IMR-90 (cell line): Measurements from ENCODE around the gene IL6. TPM values are rescaled to one million over a fixed set of nuclear protein-coding genes. Genes with fewer than 3 reads are reported as not detected.

Experiments used
- ATAC-seq: fragments of 200-7000 bp; cut with Tn5 transposase; 2 replicates; pipeline ENCODE4 v1.9.1; 2020; ENCODE audit warnings: low read depth, mild to moderate bottlenecking, moderate library complexity
- Bru-seq: library from RNA; stranded (reverse); fragments of 400-500 nt; gene quantifications from one replicate; lab custom pipeline; 2021; lab: Mats Ljungman, UMichigan
- BruChase-seq, 2 experiments: library from RNA; stranded (reverse); fragments of 400-500 nt; gene quantifications; one replicate each; lab custom pipeline; 2021; lab: Mats Ljungman, UMichigan
- BruUV-seq: library from RNA; stranded (reverse); fragments of 400-500 nt; replicated peaks from 2 replicates; lab custom pipeline; 2021; lab: Mats Ljungman, UMichigan
- CTCF ChIA-PET: fragments of 300-600 bp; formaldehyde crosslinking; extraction: SDS; loops from one replicate; lab custom pipeline; 2021; ENCODE audit warnings: antibody characterized with exemption; lab: Yijun Ruan, JAX
- POLR2A ChIA-PET: fragments of 300-600 bp; sonication (Branson Sonifier 250); formaldehyde crosslinking; loops from one replicate; lab custom pipeline; 2022; ENCODE audit warnings: antibody characterized with exemption; ENCODE audit not compliant: unreplicated experiment; lab: Charles Lee
- DNase-seq: peaks from one replicate; pipeline ENCODE4 v3.0.0; 2013
- H2AFZ ChIP-seq: replicated peaks from 2 replicates; pipeline ENCODE3; 2013; ENCODE audit warnings: low read length, mild to moderate bottlenecking; ENCODE audit not compliant: poor library complexity
- H2AK5ac ChIP-seq: 2 replicates; pipeline ENCODE4 v1.6.1; 2013; ENCODE audit warnings: low read depth, low read length, inconsistent platforms
- H2AK9ac ChIP-seq: replicated peaks from 2 replicates; pipeline ENCODE3; 2013; ENCODE audit warnings: mild to moderate bottlenecking, low read depth, low read length, moderate library complexity; ENCODE audit not compliant: poor library complexity
- H2BK120ac ChIP-seq: 2 replicates; pipeline ENCODE4 v1.6.1; 2013; ENCODE audit warnings: low read depth, low read length, inconsistent platforms
- H2BK15ac ChIP-seq: 3 replicates; pipeline ENCODE4 v1.6.1; 2013; ENCODE audit warnings: low read depth, low read length, inconsistent platforms
- H2BK20ac ChIP-seq: 2 replicates; pipeline ENCODE4 v1.6.1; 2013; ENCODE audit warnings: low read depth, mild to moderate bottlenecking, inconsistent platforms, low read length, moderate library complexity
- H2BK5ac ChIP-seq: 2 replicates; pipeline ENCODE4 v1.6.1; 2013; ENCODE audit warnings: mild to moderate bottlenecking, low read depth, low read length, inconsistent platforms; ENCODE audit not compliant: poor library complexity, severe bottlenecking
- H3K14ac ChIP-seq: replicated peaks from 2 replicates; pipeline ENCODE4 v1.6.1; 2013; ENCODE audit warnings: low read depth, low read length, inconsistent platforms
- H3K18ac ChIP-seq: 2 replicates; pipeline ENCODE4 v1.6.1; 2013; ENCODE audit warnings: low read depth, low read length, control low read depth
- H3K23ac ChIP-seq: 2 replicates; pipeline ENCODE4 v1.6.1; 2013; ENCODE audit warnings: low read depth, low read length, inconsistent platforms
- H3K27ac ChIP-seq: 2 replicates; pipeline ENCODE4 v1.5.1; 2013; ENCODE audit warnings: mild to moderate bottlenecking, control low read depth, low read length; ENCODE audit not compliant: insufficient read depth
- H3K27me3 ChIP-seq: 2 replicates; pipeline ENCODE4 v1.6.1; 2013; ENCODE audit warnings: low read length; ENCODE audit not compliant: control insufficient read depth, insufficient read depth
- H3K36me3 ChIP-seq: 2 replicates; pipeline ENCODE4 v1.6.1; 2013; ENCODE audit warnings: low read length, mixed read lengths; ENCODE audit not compliant: control insufficient read depth, insufficient read depth
- H3K4ac ChIP-seq: 2 replicates; pipeline ENCODE4 v1.6.1; 2013; ENCODE audit warnings: low read depth, low read length, inconsistent platforms
- H3K4me1 ChIP-seq: 2 replicates; pipeline ENCODE4 v1.6.1; 2013; ENCODE audit warnings: low read length, mixed read lengths; ENCODE audit not compliant: control insufficient read depth, insufficient read depth
- H3K4me2 ChIP-seq: 2 replicates; pipeline ENCODE4 v1.6.1; 2013; ENCODE audit warnings: low read depth, mild to moderate bottlenecking, control low read depth, low read length, moderate library complexity
- H3K4me3 ChIP-seq: 2 replicates; pipeline ENCODE4 v1.5.1; 2013; ENCODE audit warnings: low read depth, mild to moderate bottlenecking, control low read depth, low read length, moderate library complexity; ENCODE audit not compliant: insufficient read depth
- H3K56ac ChIP-seq: 2 replicates; pipeline ENCODE4 v1.6.1; 2013; ENCODE audit warnings: low read length, inconsistent platforms; ENCODE audit not compliant: insufficient read depth; ENCODE audit errors: extremely low read depth
- H3K79me1 ChIP-seq, 2 experiments: 2 replicates each; pipeline ENCODE4 v1.6.1; 2013; ENCODE audit warnings: low read length in 2 of 2, inconsistent platforms in 1 of 2, low read depth in 1 of 2
- H3K9ac ChIP-seq: 2 replicates; pipeline ENCODE4 v1.6.1; 2013; ENCODE audit warnings: low read depth, low read length, control low read depth
- H3K9me1 ChIP-seq: 2 replicates; pipeline ENCODE4 v1.6.1; 2013; ENCODE audit warnings: low read length, inconsistent platforms; ENCODE audit not compliant: insufficient read depth
- H3K9me3 ChIP-seq: 2 replicates; pipeline ENCODE4 v1.6.1; 2013; ENCODE audit warnings: low read length; ENCODE audit not compliant: control insufficient read depth, insufficient read depth
- H4K20me1 ChIP-seq: 2 replicates; pipeline ENCODE4 v1.6.1; 2013; ENCODE audit warnings: low read length, inconsistent platforms; ENCODE audit not compliant: insufficient read depth
- H4K5ac ChIP-seq: 2 replicates; pipeline ENCODE4 v1.6.1; 2013; ENCODE audit warnings: mild to moderate bottlenecking, low read depth, low read length, control low read depth
- H4K8ac ChIP-seq, 2 experiments: 2 replicates each; pipeline ENCODE4 v1.6.1; 2013; ENCODE audit warnings: low read depth in 2 of 2, low read length in 2 of 2, control low read depth in 1 of 2, inconsistent platforms in 1 of 2
- H4K91ac ChIP-seq: 2 replicates; pipeline ENCODE4 v1.6.1; 2013; ENCODE audit warnings: low read depth, low read length, inconsistent platforms; ENCODE audit not compliant: insufficient read depth
- CEBPB ChIP-seq: IDR thresholded peaks from 2 replicates; pipeline ENCODE4 v1.6.1; 2012; ENCODE audit warnings: low read depth, low read length, improper control_type of control experiment
- CHD1 ChIP-seq: IDR thresholded peaks from 2 replicates; pipeline ENCODE4 v1.6.1; 2012; ENCODE audit warnings: low read depth, low read length, improper control_type of control experiment
- CTCF ChIP-seq: conservative IDR thresholded peaks from 2 replicates; pipeline ENCODE4 v1.5.1; 2012; ENCODE audit warnings: mild to moderate bottlenecking, low read depth, low read length, improper control_type of control experiment
- ELK1 ChIP-seq: fragments of 150-350 bp; IDR thresholded peaks from 2 replicates; pipeline ENCODE4 v1.6.1; 2016; ENCODE audit warnings: low read depth, mild to moderate bottlenecking, low read length, moderate library complexity, borderline replicate concordance
- FOS ChIP-seq: fragments of 150-350 bp; IDR thresholded peaks from 2 replicates; pipeline ENCODE4 v1.6.1; 2016; ENCODE audit warnings: low read depth, low read length
- MAZ ChIP-seq: IDR thresholded peaks from 2 replicates; pipeline ENCODE4 v1.6.1; 2012; ENCODE audit warnings: low read depth, mild to moderate bottlenecking, low read length, improper control_type of control experiment, moderate library complexity, borderline replicate concordance
- MXI1 ChIP-seq: IDR thresholded peaks from 2 replicates; pipeline ENCODE4 v1.6.1; 2012; ENCODE audit warnings: low read depth, mild to moderate bottlenecking, low read length, moderate library complexity, borderline replicate concordance
- NFE2L2 ChIP-seq: fragments of 150-350 bp; IDR thresholded peaks from 2 replicates; pipeline ENCODE4 v1.6.1; 2016; ENCODE audit warnings: low read depth, mild to moderate bottlenecking, low read length
- POLR2A ChIP-seq: IDR thresholded peaks from 2 replicates; pipeline ENCODE4 v1.6.1; 2012; ENCODE audit warnings: mild to moderate bottlenecking, low read depth, low read length
- USF2 ChIP-seq: fragments of 150-350 bp; IDR thresholded peaks from 2 replicates; pipeline ENCODE4 v1.6.1; 2017; ENCODE audit warnings: mild to moderate bottlenecking, antibody characterized with exemption, low read length, low read depth
- WGBS, 2 experiments: methylation state at CpG; one replicate each; pipeline versions ENCODE4 v1.1.5 to v1.1.7; 2013; ENCODE audit warnings: missing lambda C conversion rate in 2 of 2; ENCODE audit not compliant: insufficient read length in 1 of 2; ENCODE audit errors: extremely low coverage in 2 of 2; 5-methylcytosine and 5-hydroxymethylcytosine counted together
- dilution Hi-C: fragments of 300-500 bp; cut with HindIII; formaldehyde crosslinking; loops from one replicate; pipeline ENCODE4 v1.14.3; 2018; ENCODE audit warnings: low sequenced_read_pairs; ENCODE audit not compliant: unreplicated experiment
- in situ Hi-C: fragments of 300-500 bp; cut with MboI; formaldehyde crosslinking; loops from 3 replicates; pipeline ENCODE4 v1.14.3; 2019; ENCODE audit warnings: low sequenced_read_pairs, inconsistent platforms, mixed read lengths
- intact Hi-C: fragments of 100-400 bp; cut with micrococcal nuclease; formaldehyde crosslinking; loops from 2 replicates; pipeline ENCODE4 v1.10.0; 2022
- long read RNA-seq: library from polyadenylated mRNA; unstranded; transcript quantifications from one replicate; pipeline ENCODE4 v2.0.0, GENCODE V29; 2021; ENCODE audit not compliant: unreplicated experiment
- polyA plus RNA-seq, 3 experiments: library from polyadenylated mRNA; depleted of rRNA; stranded (reverse); fragments of >200 nt; gene quantifications; 2 replicates each; pipeline ENCODE4 v1.2.3, GENCODE V29; 2012; ENCODE audit warnings: low replicate concordance in 1 of 3
- total RNA-seq: library from RNA; depleted of rRNA; stranded (reverse); fragments of >200 nt; gene quantifications from 2 replicates; pipeline ENCODE4 v1.2.3, GENCODE V29; 2012; rRNA removed

Gene IL6
- total RNA-seq (15.2 and 18.3 TPM in 2 replicates), polyA plus RNA-seq (2012; rRNA removed) (45.2 and 50.8 TPM in 2 replicates), Bru-seq, nascent RNA (percentile 89 among the genes with signal in this experiment), BruChase-seq, experiment 1, labeled RNA remaining after a 6-hour chase (percentile 45 among the genes with signal in this experiment), BruChase-seq, experiment 2, labeled RNA remaining after a 2-hour chase (percentile 42 among the genes with signal in this experiment)
- 52.3 and 73.8 TPM in 2 replicates for polyA plus RNA-seq (2012; cell fraction: cytosol; rRNA removed)
- 136 and 310 TPM in 2 replicates for polyA plus RNA-seq (2012; cell fraction: nucleus; rRNA removed; ENCODE audit: low replicate concordance)
- long read RNA-seq, transcript IL6-209 (4 exons, 985 nt), result major isoform, 7 of 10 reads
- long read RNA-seq, partial matches to known transcripts, result 0 of 10 reads
- long read RNA-seq, other reads (novel, unspliced or antisense), result 2 of 10 reads

GRCh38 chr7:22726907-22727713 is at the start of gene IL6:
Gene IL6 (plus strand): TSS chr7:22727200. CDS start chr7:22727263, 63 bp downstream.
- Histone ChIP-seq H4K20me1 (no peaks in the 10 kb centered on the region), H4K5ac (peak within 1 kb of the TSS; percentile 90), H3K9me3 (no peaks in the 10 kb centered on the region), H4K8ac (peak within 1 kb of the TSS; percentile 94), H2BK15ac (peak within 1 kb of the TSS; percentile 90; the same call in 2 of the 3 replicates), H3K9me1 (peaks cover 28% of the 10 kb centered on the region), H3K4me2 (peak within 1 kb of the TSS; percentile 88), H3K27ac (peak within 1 kb of the TSS; percentile 97), H3K9ac (peak within 1 kb of the TSS; percentile 94), H2BK120ac (peak within 1 kb of the TSS; percentile 95), H2AK9ac (peak within 1 kb of the TSS; percentile 75), H3K14ac (peak within 1 kb of the TSS; percentile 98), H2BK20ac (peak within 1 kb of the TSS; percentile 97), H2AFZ (peak within 1 kb of the TSS; percentile 88), H4K91ac (peak within 1 kb of the TSS; percentile 98), H3K23ac (peak within 1 kb of the TSS; percentile 89), H3K56ac (peak within 1 kb of the TSS; percentile 99), H3K79me1 (peaks cover 13 to 56% of the 10 kb centered on the region in 2 experiments), H3K27me3 (no peaks in the 10 kb centered on the region), H3K18ac (peak within 1 kb of the TSS; percentile 93), H3K4me3 (peak within 1 kb of the TSS; percentile 69), H2BK5ac (peak within 1 kb of the TSS; percentile 98), H2AK5ac (peak within 1 kb of the TSS; percentile 96), H3K4ac (peak within 1 kb of the TSS; percentile 99), H3K36me3 (peaks cover 18% of the 10 kb centered on the region), H3K4me1 (peaks cover 23% of the 10 kb centered on the region)
- in situ Hi-C loops (no loop called here), dilution Hi-C loops (no loop called here), intact Hi-C loops (loop anchor here (1.0 to 5.0 kb wide), 9 partner anchors 56 to 345 kb away; partner anchors contain the start of gene TOMM7)
- no TSS peak for BruUV-seq
- CTCF ChIA-PET, result interaction anchor here (0.6 to 4.4 kb wide), 28 partner anchors 8 to 380 kb away, joined by 3 to 37 read pairs (median 4); no protein-coding TSS in a partner anchor
- DNase-seq (peak; percentile 97), ATAC-seq (peak; percentile 70)
- WGBS, 2 experiments, result 0% methylated on average over 5 of the region's 28 CpGs; no CpG with 5 or more reads in 1 of the 2 experiments
- POLR2A ChIA-PET, result interaction anchor here (0.6 to 3.3 kb wide), 14 partner anchors 9 to 451 kb away, joined by 3 to 38 read pairs (median 3); no protein-coding TSS in a partner anchor
- no peak for TF ChIP-seq USF2
- peak; percentile 69 for TF ChIP-seq FOS
- TF ChIP-seq POLR2A, result peak; percentile 97
- peak; percentile 93; the same call in 1 of the 2 replicates for TF ChIP-seq CHD1
- TF ChIP-seq MAZ, result peak; percentile 85
- peak; percentile 97 for TF ChIP-seq CEBPB
- no peak for TF ChIP-seq ELK1
- peak; percentile 76; the same call in 1 of the 2 replicates for TF ChIP-seq MXI1
- peak; percentile 99 for TF ChIP-seq NFE2L2
- TF ChIP-seq CTCF, result no peak
